ENCODE results near the gene ST7. TPM values are rescaled to one million over a fixed set of nuclear protein-coding genes. Genes with fewer than 3 reads are reported as not detected.
"Not testable (repeated sequence)": the region's sequence is repeated elsewhere in the genome, so short reads cannot be mapped to it uniquely, and the experiment has no call there.

ST7 gene
- total and polyA plus RNA-seq, 9 donors = 11.6 to 20.7 (median 15.0) TPM

DNA sequence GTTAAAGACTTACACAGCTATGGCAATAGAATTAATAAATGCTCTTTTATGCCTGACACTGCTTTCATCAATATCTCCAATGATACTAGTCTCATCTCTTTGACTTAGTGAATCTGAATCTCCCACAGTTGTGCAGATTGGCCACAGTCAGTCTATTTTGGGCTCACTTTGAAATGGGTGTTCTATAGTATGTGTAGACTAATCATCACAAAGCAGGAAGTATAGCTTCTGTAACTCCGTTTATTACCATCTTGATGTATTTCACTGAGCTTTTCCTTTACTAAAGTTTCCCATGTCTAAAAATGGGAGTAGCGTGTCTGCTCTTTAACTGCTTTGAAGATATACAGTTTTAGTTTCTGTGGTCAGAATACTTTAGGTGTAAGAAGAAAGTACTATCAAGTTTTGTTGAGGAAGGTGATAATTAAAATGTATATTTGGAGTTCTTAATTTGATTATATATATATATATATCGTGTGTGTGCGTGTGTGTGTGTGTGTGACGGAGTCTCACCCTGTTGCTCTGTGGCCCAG is 70.1 kb downstream of the ST7 start:
- H3K4me3 ChIP-seq (ENCODE audit: low read length) = no peak overlapping the region
- H3K27ac ChIP-seq (ENCODE audit: low read length) = no peak overlapping the region
- 100% methylated on average over 1 of the region's 5 CpGs for WGBS (ENCODE audit: insufficient coverage)
- H3K36me3 ChIP-seq (ENCODE audit: control insufficient read depth, insufficient read depth, low read length) = no peaks in the 10 kb centered on the region
- H3K9me3 ChIP-seq (replicated peaks; ENCODE audit: control insufficient read depth, low read depth, low read length) = no peaks in the 10 kb centered on the region
- no peak for DNase-seq
- no peaks in the 10 kb centered on the region for H3K4me1 ChIP-seq (ENCODE audit: control insufficient read depth, insufficient read depth, low read length)
- H3K27me3 ChIP-seq (ENCODE audit: control insufficient read depth, insufficient read depth, low read length) = no peaks in the 10 kb centered on the region

DNA sequence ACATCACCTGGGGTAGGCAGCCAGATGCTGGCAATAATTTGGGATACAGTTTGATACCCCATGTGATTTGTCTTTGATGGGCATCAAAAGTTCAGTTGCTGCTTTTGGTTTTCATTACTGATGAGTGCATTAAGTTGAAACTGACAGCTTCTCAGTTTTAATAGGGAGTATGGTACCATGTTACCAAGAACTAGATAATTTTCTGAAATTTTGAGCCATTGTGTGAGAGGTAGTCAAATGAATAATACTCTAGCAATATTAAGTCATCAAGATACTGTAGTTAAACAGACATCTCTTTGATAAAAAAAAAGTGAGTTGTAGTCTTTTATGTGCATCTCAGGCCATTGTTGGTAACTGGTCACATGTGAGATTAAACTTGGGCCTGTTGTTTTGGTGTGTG is 71.5 kb downstream of the ST7 start:
- H3K4me1 ChIP-seq (ENCODE audit: control insufficient read depth, insufficient read depth, low read length) = no peaks in the 10 kb centered on the region
- H3K36me3 ChIP-seq (ENCODE audit: control insufficient read depth, insufficient read depth, low read length) = no peaks in the 10 kb centered on the region
- H3K4me3 ChIP-seq (ENCODE audit: low read length) = no peak overlapping the region
- no peak overlapping the region for H3K27ac ChIP-seq (ENCODE audit: low read length)
- no peaks in the 10 kb centered on the region for H3K27me3 ChIP-seq (ENCODE audit: control insufficient read depth, insufficient read depth, low read length)
- DNase-seq = no peak
- H3K9me3 ChIP-seq (replicated peaks; ENCODE audit: control insufficient read depth, low read depth, low read length) = peaks cover 2% of the 10 kb centered on the region

DNA sequence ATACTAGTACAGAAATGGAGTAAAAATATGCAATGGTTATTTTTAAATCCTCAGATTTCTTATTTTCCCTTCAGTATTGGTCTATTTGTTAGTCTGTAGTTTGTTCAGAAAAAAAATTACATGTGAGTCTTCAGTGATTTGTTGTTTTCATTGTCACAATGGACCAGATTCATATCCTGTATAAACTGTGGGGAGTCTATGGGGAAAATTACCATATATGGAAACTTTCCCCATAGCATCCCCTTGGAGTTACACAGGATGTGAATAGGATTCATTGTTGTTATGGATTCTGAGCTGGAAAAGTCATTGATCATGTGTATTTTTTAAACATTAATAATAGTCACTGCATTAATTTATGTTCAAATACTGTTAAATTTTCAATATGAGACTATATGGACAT is 72.6 kb downstream of the ST7 start:
- no peak for DNase-seq
- no peaks in the 10 kb centered on the region for H3K36me3 ChIP-seq (ENCODE audit: control insufficient read depth, insufficient read depth, low read length)
- H3K27ac ChIP-seq (ENCODE audit: low read length) = no peak overlapping the region
- H3K9me3 ChIP-seq (replicated peaks; ENCODE audit: control insufficient read depth, low read depth, low read length) = peaks cover 2% of the 10 kb centered on the region
- H3K4me3 ChIP-seq (ENCODE audit: low read length) = no peak overlapping the region
- no peaks in the 10 kb centered on the region for H3K27me3 ChIP-seq (ENCODE audit: control insufficient read depth, insufficient read depth, low read length)
- H3K4me1 ChIP-seq (ENCODE audit: control insufficient read depth, insufficient read depth, low read length) = no peaks in the 10 kb centered on the region

DNA sequence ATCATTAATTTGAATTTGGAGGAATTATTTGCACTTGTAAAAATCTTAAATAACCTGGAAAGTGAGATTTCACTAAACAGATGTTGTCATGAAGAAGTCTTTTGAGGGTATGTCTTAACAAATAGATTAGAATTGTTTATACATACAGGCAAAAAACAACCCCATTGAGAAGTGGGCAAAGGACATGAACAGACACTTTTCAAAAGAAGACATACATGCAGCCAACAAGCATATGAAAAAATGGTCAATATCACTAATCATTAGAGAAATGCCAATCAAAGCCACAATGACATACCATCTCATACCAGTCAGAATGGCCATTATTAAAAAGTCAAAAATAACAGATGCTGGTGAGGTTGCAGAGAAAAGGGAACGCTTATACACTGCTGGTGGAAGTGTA is 77.0 kb downstream of the ST7 start:
- not testable (repeated sequence) for H3K36me3 ChIP-seq (ENCODE audit: control insufficient read depth, insufficient read depth, low read length)

DNA sequence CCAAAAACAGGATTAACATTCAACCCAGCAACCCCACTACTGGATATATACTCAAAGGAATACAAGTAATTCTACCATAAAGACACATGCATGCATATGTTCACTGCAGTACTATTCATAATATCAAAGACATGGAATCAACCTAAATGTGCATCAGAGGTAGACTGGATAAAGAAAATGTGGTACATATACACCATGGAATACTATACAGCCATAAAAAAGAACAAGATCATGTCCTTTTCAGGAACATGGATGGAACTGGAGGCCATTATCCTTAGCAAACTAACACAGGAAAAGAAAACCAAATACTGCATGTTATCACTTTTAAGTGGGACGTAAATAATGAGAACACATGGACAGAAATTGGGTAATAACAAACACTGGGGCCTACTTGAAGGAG is 77.5 kb downstream of the ST7 start:
- H3K27me3 ChIP-seq (ENCODE audit: control insufficient read depth, insufficient read depth, low read length); H3K36me3 ChIP-seq (ENCODE audit: control insufficient read depth, insufficient read depth, low read length); H3K9me3 ChIP-seq (replicated peaks; ENCODE audit: control insufficient read depth, low read depth, low read length); DNase-seq; H3K4me3 ChIP-seq (ENCODE audit: low read length); H3K27ac ChIP-seq (ENCODE audit: low read length); H3K4me1 ChIP-seq (ENCODE audit: control insufficient read depth, insufficient read depth, low read length): not testable (repeated sequence)
- WGBS (ENCODE audit: insufficient coverage) = no CpG with 5 or more reads among the region's 1 CpG

More for the DNA sequence above, 77.0 kb downstream of the ST7 start:
- H3K4me3 ChIP-seq (ENCODE audit: low read length); H3K4me1 ChIP-seq (ENCODE audit: control insufficient read depth, insufficient read depth, low read length); H3K9me3 ChIP-seq (replicated peaks; ENCODE audit: control insufficient read depth, low read depth, low read length); DNase-seq; H3K27me3 ChIP-seq (ENCODE audit: control insufficient read depth, insufficient read depth, low read length); H3K27ac ChIP-seq (ENCODE audit: low read length): not testable (repeated sequence)
- WGBS (ENCODE audit: insufficient coverage) = no CpG with 5 or more reads among the region's 1 CpG

DNA sequence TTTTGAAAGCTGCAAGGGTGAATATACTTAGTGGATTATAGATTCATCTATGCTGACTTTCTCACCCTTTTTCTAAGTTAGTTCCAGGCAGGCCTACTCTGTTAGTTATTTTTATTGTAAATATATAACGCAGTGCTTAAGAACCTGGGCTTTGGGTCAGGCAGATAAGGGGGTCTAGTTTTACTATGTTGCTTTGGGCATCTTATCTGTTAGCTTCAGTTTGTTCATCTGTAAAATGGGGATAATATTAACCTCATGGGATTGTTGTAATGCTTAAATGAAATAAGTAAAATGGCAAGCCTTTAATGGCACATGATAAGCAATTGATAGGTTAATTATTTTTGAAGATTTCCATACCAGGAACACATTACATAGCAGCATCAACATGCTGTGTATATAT is 79.5 kb downstream of the ST7 start:
- Histone ChIP-seq H3K9me3 (replicated peaks; ENCODE audit: control insufficient read depth, low read depth, low read length) (peaks cover 2% of the 10 kb centered on the region), H3K4me3 (ENCODE audit: low read length) (no peak overlapping the region), H3K27ac (ENCODE audit: low read length) (no peak overlapping the region), H3K36me3 (ENCODE audit: control insufficient read depth, insufficient read depth, low read length) (no peaks in the 10 kb centered on the region), H3K27me3 (ENCODE audit: control insufficient read depth, insufficient read depth, low read length) (no peaks in the 10 kb centered on the region), H3K4me1 (ENCODE audit: control insufficient read depth, insufficient read depth, low read length) (no peaks in the 10 kb centered on the region)
- WGBS (ENCODE audit: insufficient coverage) = no CpG with 5 or more reads among the region's 1 CpG
- no peak for DNase-seq

DNA sequence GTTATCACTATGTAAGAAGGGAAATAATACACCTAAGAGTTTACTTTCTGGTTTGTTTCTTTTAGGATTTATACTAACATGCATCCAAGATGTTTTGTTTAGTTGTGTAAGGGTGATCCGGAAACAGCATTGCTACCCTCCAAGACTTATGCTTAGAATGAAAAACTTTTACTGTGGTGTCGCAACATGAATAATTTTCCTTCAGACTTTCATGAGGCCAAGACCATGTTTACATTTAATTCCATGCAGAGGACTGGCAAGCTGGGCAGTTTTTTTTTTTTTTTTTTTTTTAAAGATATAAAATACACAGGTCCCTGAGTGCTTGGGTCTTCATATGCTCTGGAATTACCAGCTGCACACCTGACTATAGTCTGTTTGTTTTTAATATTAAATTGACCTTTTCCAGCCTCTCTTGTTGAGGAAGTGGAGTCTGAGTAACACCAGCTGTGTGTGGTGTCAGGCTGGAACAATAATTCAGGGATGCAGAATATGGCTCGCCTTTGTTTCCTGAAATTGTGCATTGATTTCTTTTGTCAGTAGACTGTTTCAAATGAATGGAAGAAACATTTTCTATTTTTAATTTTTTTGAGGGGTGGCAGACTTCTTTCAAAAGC is 81.7 kb downstream of the ST7 start:
- H3K27me3 ChIP-seq (ENCODE audit: control insufficient read depth, insufficient read depth, low read length) = no peaks in the 10 kb centered on the region
- H3K27ac ChIP-seq (ENCODE audit: low read length) = no peak overlapping the region
- no peaks in the 10 kb centered on the region for H3K4me1 ChIP-seq (ENCODE audit: control insufficient read depth, insufficient read depth, low read length)
- no peaks in the 10 kb centered on the region for H3K9me3 ChIP-seq (replicated peaks; ENCODE audit: control insufficient read depth, low read depth, low read length)
- DNase-seq = no peak
- no CpG with 5 or more reads among the region's 3 CpGs for WGBS (ENCODE audit: insufficient coverage)
- H3K4me3 ChIP-seq (ENCODE audit: low read length) = no peak overlapping the region
- no peaks in the 10 kb centered on the region for H3K36me3 ChIP-seq (ENCODE audit: control insufficient read depth, insufficient read depth, low read length)

DNA sequence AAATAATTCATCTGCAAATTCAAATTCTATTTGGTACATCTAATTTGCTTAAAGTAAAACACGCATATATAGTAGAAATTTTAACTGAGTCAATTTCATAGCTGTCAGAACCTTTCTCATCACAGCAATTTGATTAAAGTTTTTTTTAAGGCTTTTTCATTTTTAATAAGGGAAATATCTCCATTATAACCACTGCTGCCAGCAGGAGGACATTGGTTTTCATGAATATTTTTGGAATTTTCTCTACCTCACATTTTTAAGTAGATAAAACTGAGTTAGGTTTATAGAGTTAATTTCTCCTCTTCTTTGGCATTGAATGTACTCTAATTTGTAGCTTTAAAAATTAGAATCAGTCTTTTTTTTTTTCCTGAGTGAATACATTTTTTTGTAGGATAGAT is 82.2 kb downstream of the ST7 start:
- H3K9me3 ChIP-seq (replicated peaks; ENCODE audit: control insufficient read depth, low read depth, low read length) = no peaks in the 10 kb centered on the region
- H3K27ac ChIP-seq (ENCODE audit: low read length) = no peak overlapping the region
- no peaks in the 10 kb centered on the region for H3K4me1 ChIP-seq (ENCODE audit: control insufficient read depth, insufficient read depth, low read length)
- DNase-seq = no peak
- no peaks in the 10 kb centered on the region for H3K36me3 ChIP-seq (ENCODE audit: control insufficient read depth, insufficient read depth, low read length)
- H3K4me3 ChIP-seq (ENCODE audit: low read length) = no peak overlapping the region
- no CpG with 5 or more reads among the region's 1 CpG for WGBS (ENCODE audit: insufficient coverage)
- H3K27me3 ChIP-seq (ENCODE audit: control insufficient read depth, insufficient read depth, low read length) = no peaks in the 10 kb centered on the region

DNA sequence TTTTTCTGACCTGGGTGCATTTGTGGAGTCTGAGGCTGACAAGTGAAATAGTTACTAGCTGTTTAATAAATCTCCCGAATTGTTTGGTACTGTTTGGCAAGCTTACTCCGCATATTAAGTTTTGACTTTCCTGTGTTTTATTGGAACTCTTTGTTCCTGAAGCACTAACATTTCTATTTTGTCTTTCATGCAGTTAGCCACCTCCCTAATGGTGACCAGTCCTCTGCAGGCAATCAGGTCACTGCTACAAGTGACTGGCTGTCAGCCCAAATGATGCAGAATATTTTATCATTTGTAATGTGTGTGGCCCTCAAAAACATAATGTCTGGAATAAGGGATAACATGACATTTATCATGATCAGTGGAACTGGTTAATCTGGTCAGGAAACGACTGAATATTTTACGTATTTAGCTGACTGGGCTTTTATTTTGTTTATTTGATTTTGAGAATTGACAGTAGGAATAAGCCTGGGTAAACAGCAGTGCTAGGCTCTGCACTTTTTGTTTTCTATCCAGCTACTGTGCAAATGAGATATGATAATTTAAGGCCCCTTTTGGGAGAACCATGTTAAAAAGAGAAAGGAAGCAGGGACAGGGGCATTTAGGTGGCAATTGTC is 82.9 kb downstream of the ST7 start:
- H3K27ac ChIP-seq (ENCODE audit: low read length) = no peak overlapping the region
- WGBS (ENCODE audit: insufficient coverage) = 80% methylated on average over 3 of the region's 4 CpGs

DNA sequence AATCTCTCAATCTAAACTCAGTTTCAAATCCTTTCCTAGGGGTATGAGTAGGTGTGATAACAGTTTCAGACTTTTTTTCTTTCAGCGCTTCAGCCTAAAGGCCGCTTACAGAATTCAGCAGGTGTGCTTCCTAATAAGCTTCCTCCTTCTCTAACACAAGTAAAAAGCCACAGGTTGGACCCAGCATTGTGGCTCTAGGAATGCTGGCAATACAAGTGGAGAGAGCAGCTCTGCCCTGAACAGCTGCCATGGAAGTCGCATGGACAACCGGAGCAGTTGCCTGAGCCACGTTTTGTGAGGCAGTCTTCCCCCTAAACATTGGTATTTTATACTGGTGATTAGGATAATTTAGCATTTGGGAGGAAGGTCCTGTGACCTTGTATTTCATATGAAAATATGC is 83.5 kb downstream of the ST7 start:
- Histone ChIP-seq H3K4me3 (ENCODE audit: low read length) (no peak overlapping the region), H3K9me3 (replicated peaks; ENCODE audit: control insufficient read depth, low read depth, low read length) (no peaks in the 10 kb centered on the region), H3K27me3 (ENCODE audit: control insufficient read depth, insufficient read depth, low read length) (no peaks in the 10 kb centered on the region), H3K27ac (ENCODE audit: low read length) (no peak overlapping the region), H3K4me1 (ENCODE audit: control insufficient read depth, insufficient read depth, low read length) (no peaks in the 10 kb centered on the region), H3K36me3 (ENCODE audit: control insufficient read depth, insufficient read depth, low read length) (no peaks in the 10 kb centered on the region)
- DNase-seq = no peak
- no CpG with 5 or more reads among the region's 5 CpGs for WGBS (ENCODE audit: insufficient coverage)

More for the DNA sequence above, 82.9 kb downstream of the ST7 start:
- H3K36me3 ChIP-seq (ENCODE audit: control insufficient read depth, insufficient read depth, low read length) = no peaks in the 10 kb centered on the region
- DNase-seq = no peak
- H3K4me3 ChIP-seq (ENCODE audit: low read length) = no peak overlapping the region
- no peaks in the 10 kb centered on the region for H3K27me3 ChIP-seq (ENCODE audit: control insufficient read depth, insufficient read depth, low read length)
- H3K4me1 ChIP-seq (ENCODE audit: control insufficient read depth, insufficient read depth, low read length) = no peaks in the 10 kb centered on the region
- no peaks in the 10 kb centered on the region for H3K9me3 ChIP-seq (replicated peaks; ENCODE audit: control insufficient read depth, low read depth, low read length)

DNA sequence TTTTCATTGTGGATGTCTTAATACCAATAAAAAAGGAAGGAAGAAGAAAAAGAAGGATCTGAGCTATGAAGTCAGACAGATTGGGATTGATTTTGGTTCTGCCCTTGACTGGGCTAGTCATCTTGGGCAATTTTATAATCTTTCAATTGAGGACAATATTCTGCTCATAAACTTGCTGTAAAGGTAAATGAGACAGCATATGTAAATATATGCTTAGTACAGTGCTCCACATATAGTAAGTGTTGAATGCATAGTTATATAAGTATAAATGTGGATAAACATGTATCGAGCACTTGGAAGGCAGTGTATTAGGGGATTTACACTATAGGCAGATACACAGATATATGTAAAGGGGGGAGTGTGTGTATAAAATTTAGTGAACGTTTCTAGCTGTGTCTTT is 85.1 kb downstream of the ST7 start:
- no peak for DNase-seq
- Histone ChIP-seq H3K4me3 (ENCODE audit: low read length) (no peak overlapping the region), H3K9me3 (replicated peaks; ENCODE audit: control insufficient read depth, low read depth, low read length) (no peaks in the 10 kb centered on the region), H3K27ac (ENCODE audit: low read length) (no peak overlapping the region), H3K36me3 (ENCODE audit: control insufficient read depth, insufficient read depth, low read length) (no peaks in the 10 kb centered on the region), H3K4me1 (ENCODE audit: control insufficient read depth, insufficient read depth, low read length) (no peaks in the 10 kb centered on the region), H3K27me3 (ENCODE audit: control insufficient read depth, insufficient read depth, low read length) (no peaks in the 10 kb centered on the region)
- WGBS (ENCODE audit: insufficient coverage) = no CpG with 5 or more reads among the region's 2 CpGs
